ENCODE measurements around the gene KCNG3.

The KCNG3 gene

GRCh38 chr2:42486145-42486906 is 7.5 kb downstream of the KCNG3 start:
- no peak for DNase-seq

- no peak for DNase-seq
Measured at GRCh38 chr2:42480402-42480801, 13.4 kb downstream of the KCNG3 start.

- no peak for DNase-seq
Measured at GRCh38 chr2:42474765-42475454, 18.9 kb downstream of the KCNG3 start.

GRCh38 chr2:42470706-42471105 is 23.1 kb downstream of the KCNG3 start:
- no peak for DNase-seq

GRCh38 chr2:42464631-42465030 is 29.2 kb downstream of the KCNG3 start:
- DNase-seq = no peak

- DNase-seq = no peak
Measured at GRCh38 chr2:42463570-42463969, 30.2 kb downstream of the KCNG3 start.

- DNase-seq = no peak
Measured at GRCh38 chr2:42459296-42459695, 34.5 kb downstream of the KCNG3 start.

GRCh38 chr2:42458396-42458795 is 35.4 kb downstream of the KCNG3 start:
- DNase-seq = no peak

- DNase-seq = no peak
Measured at GRCh38 chr2:42457011-42457410, 36.8 kb downstream of the KCNG3 start.

GRCh38 chr2:42456126-42456839 is 37.5 kb downstream of the KCNG3 start:
- no peak for DNase-seq

GRCh38 chr2:42452545-42452944 is 41.2 kb downstream of the KCNG3 start:
- no peak for DNase-seq

- DNase-seq = no peak
Measured at GRCh38 chr2:42450136-42450535, 43.6 kb downstream of the KCNG3 start.

GRCh38 chr2:42449163-42450087 is 44.4 kb downstream of the KCNG3 start:
- DNase-seq = no peak

GRCh38 chr2:42448163-42448562 is 45.6 kb downstream of the KCNG3 start:
- DNase-seq = no peak

- no peak for DNase-seq
Measured at GRCh38 chr2:42446503-42447271, 47.1 kb downstream of the KCNG3 start.

- DNase-seq = no peak
Measured at GRCh38 chr2:42443718-42444399, 49.9 kb downstream of the KCNG3 start.

- DNase-seq = no peak
Measured at GRCh38 chr2:42442774-42443173, 51.0 kb downstream of the KCNG3 start.

- DNase-seq = no peak
Measured at GRCh38 chr2:42438685-42439084, 55.1 kb downstream of the KCNG3 start.

- DNase-seq = no peak
Measured at GRCh38 chr2:42436370-42436769, 57.4 kb downstream of the KCNG3 start.

GRCh38 chr2:42435628-42436027 is 58.2 kb downstream of the KCNG3 start:
- no peak for DNase-seq

- DNase-seq = no peak
Measured at GRCh38 chr2:42430188-42430587, 63.6 kb downstream of the KCNG3 start.
